IPS-18c (cell line): Measurements from ENCODE around the gene FYN.
"Not testable (repeated sequence)": the region's sequence is repeated elsewhere in the genome, so short reads cannot be mapped to it uniquely, and the experiment has no call there.

ENCODE experiments used
- H3K4me3 ChIP-seq: 2 replicates; pipeline ENCODE4 v1.7.0; 2013; ENCODE audit warnings: low read depth, mild to moderate bottlenecking, low read length, moderate library complexity; ENCODE audit not compliant: insufficient read depth
- H3K9me3 ChIP-seq: one replicate; pipeline ENCODE4 v1.6.1; 2013; ENCODE audit warnings: mild to moderate bottlenecking, low read length, moderate library complexity; ENCODE audit not compliant: control insufficient read depth, insufficient read depth

The FYN gene

GRCh38 chr6:111888928-111889695 lies 15.9 kb upstream of the FYN start:
- Histone ChIP-seq H3K4me3 (peak overlapping the region; percentile 2; the same call in 1 of the 2 replicates), H3K9me3 (no peaks in the 10 kb centered on the region)

- not testable (repeated sequence) for H3K4me3 ChIP-seq, H3K9me3 ChIP-seq
Measured at GRCh38 chr6:111886793-111887192, 13.5 kb upstream of the FYN start.

GRCh38 chr6:111885373-111886027 lies 12.2 kb upstream of the FYN start:
- Histone ChIP-seq H3K9me3 (no peaks in the 10 kb centered on the region), H3K4me3 (no peak overlapping the region)

GRCh38 chr6:111884068-111884467 lies 10.8 kb upstream of the FYN start:
- Histone ChIP-seq H3K4me3 (peak overlapping the region; percentile 34), H3K9me3 (no peaks in the 10 kb centered on the region)

- Histone ChIP-seq H3K9me3 (no peaks in the 10 kb centered on the region), H3K4me3 (no peak overlapping the region)
Measured at GRCh38 chr6:111880181-111880888, 7.1 kb upstream of the FYN start.

- Histone ChIP-seq H3K4me3 (no peak overlapping the region), H3K9me3 (no peaks in the 10 kb centered on the region)
Measured at GRCh38 chr6:111875741-111876140, 2.5 kb upstream of the FYN start.

GRCh38 chr6:111874025-111874415 lies 768 bp upstream of the FYN start:
- Histone ChIP-seq H3K4me3 (peak overlapping the region; percentile 75), H3K9me3 (no peaks in the 10 kb centered on the region)

GRCh38 chr6:111872401-111873177 lies 663 bp downstream of the FYN start:
- H3K4me3 ChIP-seq = peak overlapping the region; percentile 75
- no peaks in the 10 kb centered on the region for H3K9me3 ChIP-seq

GRCh38 chr6:111871725-111872400 lies 1.4 kb downstream of the FYN start:
- Histone ChIP-seq H3K4me3 (peak overlapping the region; percentile 75), H3K9me3 (no peaks in the 10 kb centered on the region)

GRCh38 chr6:111871207-111871606 lies 2.0 kb downstream of the FYN start:
- Histone ChIP-seq H3K9me3 (no peaks in the 10 kb centered on the region), H3K4me3 (peak overlapping the region; percentile 75)

GRCh38 chr6:111870742-111871064 lies 2.5 kb downstream of the FYN start:
- Histone ChIP-seq H3K9me3 (no peaks in the 10 kb centered on the region), H3K4me3 (no peak overlapping the region)

GRCh38 chr6:111870051-111870741 lies 3.1 kb downstream of the FYN start:
- no peaks in the 10 kb centered on the region for H3K9me3 ChIP-seq
- no peak overlapping the region for H3K4me3 ChIP-seq

GRCh38 chr6:111866857-111867256 lies 6.4 kb downstream of the FYN start:
- no peak overlapping the region for H3K4me3 ChIP-seq
- no peaks in the 10 kb centered on the region for H3K9me3 ChIP-seq

GRCh38 chr6:111865909-111866546 lies 7.2 kb downstream of the FYN start:
- Histone ChIP-seq H3K4me3 (no peak overlapping the region), H3K9me3 (no peaks in the 10 kb centered on the region)

- H3K4me3 ChIP-seq = no peak overlapping the region
- no peaks in the 10 kb centered on the region for H3K9me3 ChIP-seq
Measured at GRCh38 chr6:111865049-111865585, 8.1 kb downstream of the FYN start.
